ENCODE results near the gene LRRK1.

Gene LRRK1

DNA sequence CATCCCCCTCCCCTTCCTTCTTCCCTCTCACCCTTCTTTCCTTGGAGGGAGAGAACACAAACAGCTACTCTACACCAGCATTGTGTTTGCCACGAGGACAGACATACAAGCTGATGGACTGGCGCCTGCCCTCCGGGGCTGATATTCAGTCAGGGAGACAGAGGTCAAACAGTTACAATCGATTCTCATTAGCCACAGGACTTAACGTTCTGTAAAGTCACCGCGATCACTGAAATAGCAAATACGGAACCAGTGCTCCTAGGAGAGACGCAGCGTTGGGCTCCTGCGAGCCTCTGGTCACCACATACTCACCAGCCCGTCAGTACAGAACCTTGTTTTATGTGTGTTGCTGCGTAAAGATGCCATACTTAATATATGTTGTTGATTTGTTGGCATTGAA is 108.8 kb downstream of the LRRK1 start:
- no peaks in the 10 kb centered on the region; the same call in 1 of the 2 replicates for H3F3A ChIP-seq (ENCODE audit: control insufficient read depth, insufficient read depth)
- H3K4me2 ChIP-seq (ENCODE audit: low read length), result no peak overlapping the region
- H3K9me3 ChIP-seq (ENCODE audit: control insufficient read depth, insufficient read depth, low read length), result no peaks in the 10 kb centered on the region
- TF ChIP-seq, protein P1, sequence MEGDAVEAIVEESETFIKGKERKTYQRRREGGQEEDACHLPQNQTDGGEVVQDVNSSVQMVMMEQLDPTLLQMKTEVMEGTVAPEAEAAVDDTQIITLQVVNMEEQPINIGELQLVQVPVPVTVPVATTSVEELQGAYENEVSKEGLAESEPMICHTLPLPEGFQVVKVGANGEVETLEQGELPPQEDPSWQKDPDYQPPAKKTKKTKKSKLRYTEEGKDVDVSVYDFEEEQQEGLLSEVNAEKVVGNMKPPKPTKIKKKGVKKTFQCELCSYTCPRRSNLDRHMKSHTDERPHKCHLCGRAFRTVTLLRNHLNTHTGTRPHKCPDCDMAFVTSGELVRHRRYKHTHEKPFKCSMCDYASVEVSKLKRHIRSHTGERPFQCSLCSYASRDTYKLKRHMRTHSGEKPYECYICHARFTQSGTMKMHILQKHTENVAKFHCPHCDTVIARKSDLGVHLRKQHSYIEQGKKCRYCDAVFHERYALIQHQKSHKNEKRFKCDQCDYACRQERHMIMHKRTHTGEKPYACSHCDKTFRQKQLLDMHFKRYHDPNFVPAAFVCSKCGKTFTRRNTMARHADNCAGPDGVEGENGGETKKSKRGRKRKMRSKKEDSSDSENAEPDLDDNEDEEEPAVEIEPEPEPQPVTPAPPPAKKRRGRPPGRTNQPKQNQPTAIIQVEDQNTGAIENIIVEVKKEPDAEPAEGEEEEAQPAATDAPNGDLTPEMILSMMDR (IDR thresholded peaks at IDR 0.05; ENCODE audit: low read depth, low read length, poor library complexity, severe bottlenecking), result no peak
- no peak for TF ChIP-seq EZH2phosphoT487 (IDR thresholded peaks at IDR 0.05; ENCODE audit: borderline replicate concordance, low read length)
- peaks cover 100% of the 10 kb centered on the region for H3K36me3 ChIP-seq (ENCODE audit: control insufficient read depth, low read length)
- no peak overlapping the region for H3K27ac ChIP-seq (ENCODE audit: low read depth, low read length)
- no peaks in the 10 kb centered on the region for H4K20me1 ChIP-seq (ENCODE audit: control insufficient read depth, insufficient read depth, low read depth, low read length)
- no peaks in the 10 kb centered on the region for H3K27me3 ChIP-seq (ENCODE audit: control insufficient read depth, low read length)
- no peaks in the 10 kb centered on the region for H3K4me1 ChIP-seq (ENCODE audit: control insufficient read depth, low read length)
- no peaks in the 10 kb centered on the region for H3K9me2 ChIP-seq (replicated peaks; ENCODE audit: control insufficient read depth, low read length)
- peaks cover 9% of the 10 kb centered on the region for H3K79me2 ChIP-seq (ENCODE audit: control insufficient read depth, low read length)
- no peak overlapping the region for H3K4me3 ChIP-seq (ENCODE audit: low read length)

DNA sequence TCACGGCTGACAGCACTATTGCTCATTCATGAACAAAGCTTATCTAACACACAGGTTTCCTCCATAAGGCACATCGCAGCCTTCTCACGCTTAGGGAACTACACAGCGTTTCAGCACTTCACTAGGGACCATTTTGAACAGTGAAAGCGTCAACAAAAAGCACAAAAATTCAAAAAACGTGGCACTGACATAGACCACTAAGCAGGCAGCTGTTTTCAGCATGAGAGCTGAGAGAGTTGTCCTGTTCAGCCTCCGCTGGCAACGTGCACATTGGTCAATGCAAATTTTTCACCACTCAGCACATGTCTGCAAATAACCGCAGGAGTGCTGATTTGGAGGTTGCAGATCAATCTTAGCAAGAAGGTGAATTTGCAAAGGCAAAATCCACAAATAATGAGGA is 109.2 kb downstream of the LRRK1 start:
- H3K4me2 ChIP-seq (ENCODE audit: low read length), result no peak overlapping the region
- no peak overlapping the region for H3K4me3 ChIP-seq (ENCODE audit: low read length)
- no peak overlapping the region for H3K27ac ChIP-seq (ENCODE audit: low read depth, low read length)
- no peaks in the 10 kb centered on the region for H3K9me2 ChIP-seq (replicated peaks; ENCODE audit: control insufficient read depth, low read length)
- TF ChIP-seq, protein P1 (IDR thresholded peaks at IDR 0.05; ENCODE audit: low read depth, low read length, poor library complexity, severe bottlenecking), result no peak
- TF ChIP-seq EZH2phosphoT487 (IDR thresholded peaks at IDR 0.05; ENCODE audit: borderline replicate concordance, low read length), result no peak
- H3K9me3 ChIP-seq (ENCODE audit: control insufficient read depth, insufficient read depth, low read length), result peaks cover 1% of the 10 kb centered on the region; the same call in 1 of the 2 replicates
- peaks cover 100% of the 10 kb centered on the region for H3K36me3 ChIP-seq (ENCODE audit: control insufficient read depth, low read length)
- peaks cover under 1% of the 10 kb centered on the region; the same call in 1 of the 2 replicates for H3K4me1 ChIP-seq (ENCODE audit: control insufficient read depth, low read length)
- no peaks in the 10 kb centered on the region for H4K20me1 ChIP-seq (ENCODE audit: control insufficient read depth, insufficient read depth, low read depth, low read length)
- no peaks in the 10 kb centered on the region; the same call in 1 of the 2 replicates for H3F3A ChIP-seq (ENCODE audit: control insufficient read depth, insufficient read depth)
- H3K27me3 ChIP-seq (ENCODE audit: control insufficient read depth, low read length), result no peaks in the 10 kb centered on the region
- H3K79me2 ChIP-seq (ENCODE audit: control insufficient read depth, low read length), result peaks cover 13% of the 10 kb centered on the region

DNA sequence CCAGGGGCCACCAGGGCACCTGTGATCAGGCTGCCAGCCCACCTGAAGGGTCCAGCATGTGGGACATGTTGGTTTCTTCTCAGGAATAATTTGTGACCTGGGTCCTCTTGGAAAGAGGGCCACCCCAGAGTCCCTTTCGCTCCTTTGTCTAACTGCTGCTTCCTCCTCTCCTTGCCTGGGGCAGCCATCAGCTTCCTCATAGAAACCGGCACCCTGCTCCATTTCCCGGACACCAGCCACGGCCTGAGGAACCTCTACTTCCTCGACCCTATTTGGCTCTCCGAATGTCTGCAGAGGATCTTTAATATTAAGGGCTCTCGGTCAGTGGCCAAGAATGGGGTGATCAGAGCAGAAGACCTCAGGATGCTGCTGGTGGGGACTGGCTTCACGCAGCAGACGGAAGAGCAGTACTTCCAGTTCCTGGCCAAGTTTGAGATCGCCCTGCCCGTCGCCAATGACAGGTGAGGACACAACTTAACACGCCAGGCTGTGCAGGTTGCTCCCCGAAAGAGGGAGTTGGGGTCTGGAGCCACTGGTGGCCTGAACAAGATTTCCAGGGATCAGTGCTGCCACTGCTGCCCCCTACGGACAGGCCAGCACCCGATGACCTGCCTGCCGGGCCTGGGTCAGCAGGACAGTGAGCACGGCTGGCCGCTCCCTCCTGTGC is 109.7 kb downstream of the LRRK1 start:
- H3K27ac ChIP-seq (ENCODE audit: low read depth, low read length), result no peak overlapping the region
- no peaks in the 10 kb centered on the region for H4K20me1 ChIP-seq (ENCODE audit: control insufficient read depth, insufficient read depth, low read depth, low read length)
- no peak overlapping the region for H3K4me3 ChIP-seq (ENCODE audit: low read length)
- H3K79me2 ChIP-seq (ENCODE audit: control insufficient read depth, low read length), result peaks cover 19% of the 10 kb centered on the region
- H3F3A ChIP-seq (ENCODE audit: control insufficient read depth, insufficient read depth), result no peaks in the 10 kb centered on the region; the same call in 1 of the 2 replicates
- no peaks in the 10 kb centered on the region for H3K9me2 ChIP-seq (replicated peaks; ENCODE audit: control insufficient read depth, low read length)
- H3K27me3 ChIP-seq (ENCODE audit: control insufficient read depth, low read length), result no peaks in the 10 kb centered on the region
- TF ChIP-seq EZH2phosphoT487 (IDR thresholded peaks at IDR 0.05; ENCODE audit: borderline replicate concordance, low read length), result no peak
- TF ChIP-seq, protein P1 (IDR thresholded peaks at IDR 0.05; ENCODE audit: low read depth, low read length, poor library complexity, severe bottlenecking), result no peak
- H3K4me2 ChIP-seq (ENCODE audit: low read length), result no peak overlapping the region
- peaks cover 7% of the 10 kb centered on the region; the same call in 1 of the 2 replicates for H3K9me3 ChIP-seq (ENCODE audit: control insufficient read depth, insufficient read depth, low read length)
- H3K36me3 ChIP-seq (ENCODE audit: control insufficient read depth, low read length), result peaks cover 100% of the 10 kb centered on the region
- H3K4me1 ChIP-seq (ENCODE audit: control insufficient read depth, low read length), result peaks cover 7% of the 10 kb centered on the region; the same call in 1 of the 2 replicates

All from DOHH2 (cell line).